AG20443 (cell line): ENCODE data around the gene HLA-DOA.
A peak's percentile ranks its signal among the peaks of the same experiment; 100 is the strongest.

Source experiments
- DNase-seq: peaks from one replicate; pipeline ENCODE4 v3.0.0; 2012; ENCODE audit warnings: low spot score, mixed read lengths

The HLA-DOA gene

DNA sequence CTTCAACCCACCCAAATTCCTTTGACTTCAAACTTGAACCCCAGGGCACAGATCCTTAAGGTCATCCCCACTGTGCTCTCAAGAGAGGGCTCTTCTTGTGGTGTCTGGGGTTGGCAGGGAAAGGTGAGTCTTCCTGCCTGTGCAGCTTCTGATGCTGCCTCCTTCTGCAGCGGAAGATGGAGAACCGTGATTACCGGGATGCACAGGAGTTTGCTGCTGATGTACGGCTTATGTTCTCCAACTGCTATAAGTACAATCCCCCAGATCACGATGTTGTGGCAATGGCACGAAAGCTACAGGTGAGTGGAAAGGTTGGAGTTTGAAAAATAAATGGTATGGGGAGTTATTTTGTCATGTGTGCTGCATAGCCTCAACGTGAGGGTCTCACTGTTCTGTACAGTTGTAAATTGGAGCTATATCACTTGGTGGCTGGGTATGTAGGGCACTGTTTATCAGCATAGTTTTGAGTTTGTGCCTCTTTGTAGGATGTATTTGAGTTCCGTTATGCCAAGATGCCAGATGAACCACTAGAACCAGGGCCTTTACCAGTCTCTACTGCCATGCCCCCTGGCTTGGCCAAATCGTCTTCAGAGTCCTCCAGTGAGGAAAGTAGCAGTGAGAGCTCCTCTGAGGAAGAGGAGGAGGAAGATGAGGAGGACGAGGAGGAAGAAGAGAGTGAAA lies 32.0 kb downstream of the HLA-DOA start:
- no peak for DNase-seq

DNA sequence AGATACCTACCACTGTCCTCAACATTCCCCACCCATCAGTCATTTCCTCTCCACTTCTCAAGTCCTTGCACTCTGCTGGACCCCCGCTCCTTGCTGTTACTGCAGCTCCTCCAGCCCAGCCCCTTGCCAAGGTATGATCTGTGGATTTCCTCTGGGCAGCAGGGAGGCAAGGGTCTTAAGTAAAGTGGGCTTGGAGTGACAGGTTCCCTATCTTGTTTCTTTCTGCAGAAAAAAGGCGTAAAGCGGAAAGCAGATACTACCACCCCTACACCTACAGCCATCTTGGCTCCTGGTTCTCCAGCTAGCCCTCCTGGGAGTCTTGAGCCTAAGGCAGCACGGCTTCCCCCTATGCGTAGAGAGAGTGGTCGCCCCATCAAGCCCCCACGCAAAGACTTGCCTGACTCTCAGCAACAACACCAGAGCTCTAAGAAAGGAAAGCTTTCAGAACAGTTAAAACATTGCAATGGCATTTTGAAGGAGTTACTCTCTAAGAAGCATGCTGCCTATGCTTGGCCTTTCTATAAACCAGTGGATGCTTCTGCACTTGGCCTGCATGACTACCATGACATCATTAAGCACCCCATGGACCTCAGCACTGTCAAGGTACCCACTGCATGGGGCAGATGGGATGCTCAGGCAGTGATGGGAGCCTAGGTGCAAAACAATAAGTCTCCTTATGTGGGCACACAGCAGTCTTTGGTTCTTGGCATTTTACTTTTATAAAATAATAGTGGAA lies 32.9 kb downstream of the HLA-DOA start:
- no peak for DNase-seq

DNA sequence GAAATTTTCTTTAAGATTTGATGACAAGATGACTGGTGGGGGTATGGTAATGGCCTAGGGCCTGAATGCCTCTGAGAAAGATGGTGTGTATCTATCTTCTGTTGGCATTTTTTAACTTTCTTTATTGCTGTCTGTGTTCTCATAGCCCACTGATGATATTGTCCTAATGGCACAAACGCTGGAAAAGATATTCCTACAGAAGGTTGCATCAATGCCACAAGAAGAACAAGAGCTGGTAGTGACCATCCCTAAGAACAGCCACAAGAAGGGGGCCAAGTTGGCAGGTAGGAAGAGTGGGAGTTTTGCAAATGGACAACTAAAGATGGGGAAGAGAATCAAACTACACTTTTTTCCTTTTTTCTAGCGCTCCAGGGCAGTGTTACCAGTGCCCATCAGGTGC lies 33.5 kb downstream of the HLA-DOA start:
- no peak for DNase-seq

DNA sequence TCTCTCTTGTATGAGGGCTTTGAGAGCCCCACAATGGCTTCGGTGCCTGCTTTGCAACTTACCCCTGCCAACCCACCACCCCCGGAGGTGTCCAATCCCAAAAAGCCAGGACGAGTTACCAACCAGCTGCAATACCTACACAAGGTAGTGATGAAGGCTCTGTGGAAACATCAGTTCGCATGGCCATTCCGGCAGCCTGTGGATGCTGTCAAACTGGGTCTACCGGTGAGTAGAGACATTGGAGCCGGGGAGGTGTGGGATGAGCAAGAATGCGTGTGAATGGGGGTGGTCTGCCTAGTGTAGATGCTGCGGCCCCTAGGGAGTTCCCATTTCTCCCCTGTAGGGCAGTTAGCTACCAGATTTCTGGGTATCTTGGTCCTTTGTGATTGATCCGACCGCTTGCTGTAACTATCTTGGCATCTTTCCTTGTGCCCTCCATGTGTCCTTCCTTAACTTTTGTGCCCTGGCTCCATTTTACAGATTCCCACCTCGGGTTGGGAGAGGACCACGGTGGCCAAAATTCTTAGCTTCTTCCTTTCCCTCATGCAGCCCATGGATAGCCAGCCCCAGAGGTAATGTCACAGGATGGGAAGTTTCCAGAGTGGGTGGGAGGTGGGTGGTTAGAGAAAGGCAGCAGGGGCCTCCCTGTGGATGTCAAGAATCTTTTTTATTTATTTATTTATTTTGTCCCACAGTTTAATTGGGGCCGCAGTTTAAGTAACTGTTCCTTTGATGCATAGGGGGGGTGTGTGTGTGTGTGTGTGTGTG lies 34.7 kb downstream of the HLA-DOA start:
- DNase-seq, result no peak

- DNase-seq, result peak; percentile 54
Observed at GRCh38 chr6:32974016-32974333, 35.4 kb downstream of the HLA-DOA start.

GRCh38 chr6:32973144-32974015 lies 36.0 kb downstream of the HLA-DOA start:
- no peak for DNase-seq

DNA sequence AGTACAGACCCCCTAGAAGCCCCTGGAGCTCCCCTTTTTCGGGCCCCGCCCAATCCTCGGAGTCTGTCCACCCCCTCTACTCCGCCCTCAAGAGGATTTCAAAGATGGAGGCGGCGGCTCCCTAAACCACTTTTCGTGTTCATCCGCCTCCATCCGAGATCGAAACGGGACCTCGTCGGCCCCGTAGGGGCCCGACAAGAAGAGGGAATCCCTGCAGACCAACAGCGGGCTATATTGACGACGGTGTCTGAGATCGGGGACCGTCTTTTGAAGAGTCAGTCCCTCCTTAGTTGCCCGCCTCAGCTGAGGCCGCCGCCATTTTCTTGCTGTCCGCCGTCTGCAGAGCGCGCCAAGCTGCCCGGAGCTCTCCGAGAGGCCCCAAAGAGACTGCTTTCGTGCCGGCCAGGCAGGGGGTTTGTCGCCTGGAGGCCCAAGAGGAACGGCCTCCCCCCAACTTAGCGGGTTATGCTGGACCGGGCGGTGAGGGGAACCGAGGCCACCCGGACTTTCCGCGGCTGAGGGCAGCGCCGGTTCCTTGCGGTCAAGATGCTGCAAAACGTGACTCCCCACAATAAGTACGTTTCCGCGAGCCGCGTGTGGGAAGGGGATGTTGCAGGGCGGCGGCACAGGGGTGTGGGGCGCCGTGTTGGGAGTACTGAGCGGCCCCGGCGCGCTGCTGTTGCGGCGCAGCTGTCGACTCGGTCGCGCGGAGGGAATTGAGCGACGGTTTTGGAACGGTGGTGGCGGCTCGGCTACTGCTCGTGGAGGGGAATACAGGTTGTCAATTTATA lies 36.8 kb downstream of the HLA-DOA start:
- no peak for DNase-seq

DNA sequence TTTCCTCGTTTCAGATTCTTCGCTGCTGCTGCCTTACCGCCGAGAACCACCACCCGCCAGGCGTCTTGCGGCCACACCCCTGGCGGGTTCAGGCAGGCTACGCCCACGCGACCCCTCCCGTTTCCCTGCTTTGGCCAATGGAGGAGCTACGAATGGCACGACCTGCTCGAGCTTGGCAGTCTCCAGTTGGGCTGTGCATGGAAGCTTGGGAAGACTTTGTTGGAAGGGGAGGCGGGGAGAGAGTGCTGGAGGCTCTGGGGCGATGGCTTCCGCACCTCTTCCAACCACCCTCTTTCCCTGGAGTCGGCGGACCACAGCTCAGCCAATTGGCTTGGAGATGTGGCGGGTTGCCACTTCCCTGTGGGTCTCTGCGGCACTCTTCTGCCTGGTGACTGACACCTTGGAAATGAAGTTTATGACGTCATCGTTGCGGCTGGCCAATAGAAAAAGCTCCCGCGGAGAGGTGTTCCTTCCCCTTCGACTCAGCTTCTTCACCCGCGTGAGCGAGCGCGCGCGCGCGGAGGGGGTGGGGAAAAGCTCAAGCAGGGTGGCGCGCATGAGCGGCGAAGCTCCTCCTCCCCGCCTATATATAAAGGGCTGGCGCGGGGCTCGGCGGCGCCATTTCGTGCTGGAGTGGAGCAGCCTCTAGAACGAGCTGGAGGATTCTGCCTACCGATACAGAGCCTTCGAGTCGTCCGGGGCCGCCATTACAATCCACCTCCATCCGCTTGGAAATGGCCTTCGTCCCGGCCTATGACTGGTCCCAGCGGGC lies 37.6 kb downstream of the HLA-DOA start:
- DNase-seq, result peak; percentile 98

DNA sequence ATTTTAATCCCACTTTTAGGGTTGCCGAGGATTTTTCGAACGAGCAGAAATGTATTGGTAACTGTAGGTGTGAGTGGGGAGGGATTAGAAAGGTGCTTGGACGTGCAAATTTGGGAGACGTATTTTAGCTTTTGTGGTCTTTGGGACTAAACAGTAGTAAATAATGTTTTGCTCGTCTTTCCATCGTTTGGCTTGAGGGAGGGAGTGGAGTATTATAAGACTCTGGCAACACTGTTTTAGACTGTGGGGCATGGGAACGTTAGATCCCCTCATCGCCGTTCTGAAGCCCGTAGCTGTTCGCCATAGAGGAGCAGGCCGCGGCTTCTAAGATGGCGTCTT lies 38.2 kb downstream of the HLA-DOA start:
- DNase-seq, result no peak

GRCh38 chr6:32970413-32971241 lies 38.8 kb downstream of the HLA-DOA start:
- DNase-seq, result peak; percentile 79

GRCh38 chr6:32969685-32970412 lies 39.5 kb downstream of the HLA-DOA start:
- peak; percentile 59 for DNase-seq

DNA sequence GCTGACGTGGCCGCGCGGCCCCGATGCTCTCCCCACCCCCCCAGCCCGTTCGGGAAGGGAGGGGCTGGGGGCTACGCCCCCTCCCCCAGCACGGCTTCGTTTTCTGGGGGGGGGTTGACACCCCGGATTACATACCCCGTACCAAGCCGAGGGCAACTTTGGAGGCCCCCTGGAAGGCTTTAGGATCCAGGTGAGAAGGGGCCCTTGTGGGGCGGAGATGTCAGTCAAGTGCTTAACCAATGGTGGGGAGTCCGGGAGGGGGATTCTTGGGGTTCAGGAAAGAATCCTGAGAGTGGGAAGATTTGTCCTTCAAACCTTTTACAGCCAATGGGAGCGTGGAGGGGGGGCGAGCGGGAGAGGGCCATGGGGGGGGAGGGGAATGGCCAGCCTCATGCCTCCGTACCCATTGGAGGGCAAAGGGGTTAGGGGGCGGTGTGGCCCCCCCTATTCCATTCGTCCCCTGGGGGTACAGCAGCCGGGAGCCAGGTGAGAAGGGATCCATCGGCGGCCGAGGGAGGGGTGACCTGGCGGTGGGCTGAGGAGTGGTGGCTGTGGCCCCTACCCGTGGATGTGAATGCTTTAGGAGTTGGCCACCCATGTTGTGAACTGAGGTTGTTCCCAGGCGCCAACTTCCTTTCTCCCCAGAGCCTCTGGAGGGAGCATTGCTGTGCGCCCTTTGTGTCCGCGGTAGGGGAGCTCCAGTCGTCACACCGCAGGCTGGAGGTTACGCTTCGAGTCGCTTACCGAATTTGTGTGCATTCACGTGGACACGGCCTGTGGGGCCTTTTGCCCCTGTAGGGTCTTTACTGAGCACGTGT lies 40.3 kb downstream of the HLA-DOA start:
- DNase-seq, result no peak

- peak; percentile 96 for DNase-seq
Observed at GRCh38 chr6:32968093-32968866, 41.1 kb downstream of the HLA-DOA start, which contains the start of gene BRD2. Gene BRD2, plus strand, starts transcription at chr6:32968594. Its CDS starts 4,305 bp downstream, at chr6:32972899.

DNA sequence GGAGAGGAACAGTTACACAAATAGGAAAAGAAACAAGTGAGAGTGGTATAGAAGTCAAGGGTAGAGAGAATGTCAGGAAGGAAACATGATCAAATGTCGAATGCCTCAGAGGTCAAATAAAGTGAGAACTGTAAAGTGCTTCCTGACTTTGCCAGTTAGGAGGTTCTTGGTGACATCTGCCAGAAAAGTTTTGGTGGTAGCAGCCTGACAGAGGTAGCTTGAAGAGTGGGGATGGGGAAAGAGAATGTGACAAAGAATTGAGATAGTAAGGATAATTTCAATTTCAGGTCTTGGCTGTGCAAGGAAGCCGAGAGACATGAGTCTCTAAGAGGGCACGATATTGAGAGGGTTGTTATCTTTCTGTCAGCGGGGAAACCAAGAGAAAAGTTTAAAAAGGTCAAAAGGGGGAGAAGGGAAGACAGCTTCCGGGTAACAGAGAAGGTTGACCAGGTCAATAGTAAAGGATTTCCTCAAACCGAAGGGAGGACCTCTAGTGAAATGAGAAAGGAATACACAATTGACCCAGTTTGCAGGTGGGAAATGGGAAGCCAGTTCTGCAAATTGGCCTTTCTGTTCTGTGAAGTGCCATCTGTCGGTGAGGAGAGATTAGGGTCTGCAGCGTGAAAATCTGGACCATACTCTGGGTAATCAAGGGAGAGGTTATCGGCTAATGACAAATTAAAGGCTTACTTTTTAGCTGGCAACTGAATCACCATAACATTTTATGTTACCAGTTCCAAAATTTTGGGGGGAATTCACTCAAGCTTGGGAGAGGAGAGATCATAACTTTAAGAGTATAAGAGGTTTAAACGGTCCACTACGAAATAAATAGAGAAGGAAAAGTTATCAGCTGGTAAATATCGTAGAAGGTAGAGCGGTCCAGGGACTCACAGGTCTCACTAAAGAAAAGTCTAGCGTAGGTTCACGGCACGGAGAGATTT lies 42.0 kb downstream of the HLA-DOA start:
- no peak for DNase-seq

GRCh38 chr6:32964776-32965175 lies 44.6 kb downstream of the HLA-DOA start:
- no peak for DNase-seq

GRCh38 chr6:32963866-32964265 lies 45.5 kb downstream of the HLA-DOA start:
- DNase-seq, result no peak
